Neural cell (in vitro differentiated cells): ENCODE results near the gene DOCK2. TPM values are rescaled to one million over a fixed set of nuclear protein-coding genes. Genes with fewer than 3 reads are reported as not detected.

ENCODE experiments used
- H2AFZ ChIP-seq: fragments of 200-600, 300-800 bp; sonication (generic), shearing (Covaris generic); 2 replicates; pipeline ENCODE4 v1.6.0; 2014; ENCODE audit warnings: low read depth, mild to moderate bottlenecking, antibody characterized with exemption, low read length, moderate library complexity
- H3F3A ChIP-seq: fragments of 200-600 bp; shearing (Covaris generic); 2 replicates; pipeline ENCODE4 v1.6.1; 2016; ENCODE audit warnings: mild to moderate bottlenecking, moderate library complexity, mixed read lengths, antibody characterized with exemption, low read length; ENCODE audit not compliant: insufficient read depth, poor library complexity, severe bottlenecking
- H3K27ac ChIP-seq: fragments of 200-600, 300-800 bp; sonication (generic), shearing (Covaris generic); 2 replicates; pipeline ENCODE4 v1.5.1; 2014; ENCODE audit warnings: mild to moderate bottlenecking, low read length, moderate library complexity
- H3K27me3 ChIP-seq: fragments of 300-800, 200-600 bp; sonication (generic), shearing (Covaris generic); 2 replicates; pipeline ENCODE4 v1.6.0; 2014; ENCODE audit warnings: mild to moderate bottlenecking, low read depth, low read length, moderate library complexity; ENCODE audit not compliant: insufficient read depth
- H3K36me3 ChIP-seq: fragments of 300-800, 200-600 bp; sonication (generic), shearing (Covaris generic); 2 replicates; pipeline ENCODE4 v1.5.1; 2014; ENCODE audit warnings: mild to moderate bottlenecking, antibody characterized with exemption, low read length, moderate library complexity; ENCODE audit not compliant: insufficient read depth
- H3K4me2 ChIP-seq: fragments of 300-800, 200-600 bp; sonication (generic), shearing (Covaris generic); 2 replicates; pipeline ENCODE4 v1.6.0; 2014; ENCODE audit warnings: mild to moderate bottlenecking, low read length
- H3K4me3 ChIP-seq: fragments of 300-800, 200-600 bp; sonication (generic), shearing (Covaris generic); 2 replicates; pipeline ENCODE4 v1.5.1; 2014; ENCODE audit warnings: mild to moderate bottlenecking, low read length, moderate library complexity
- H3K79me2 ChIP-seq: fragments of 200-600 bp; shearing (Covaris generic); replicated peaks from 2 replicates; pipeline ENCODE4 v1.6.0; 2014; ENCODE audit warnings: mild to moderate bottlenecking, low read length, moderate library complexity; ENCODE audit not compliant: insufficient read depth
- H3K9ac ChIP-seq: fragments of 300-800, 200-600 bp; sonication (generic), shearing (Covaris generic); 2 replicates; pipeline ENCODE4 v1.6.1; 2016; ENCODE audit warnings: mild to moderate bottlenecking, low read length, mixed read lengths
- H3K9me2 ChIP-seq: fragments of 200-600 bp; shearing (Covaris generic); 2 replicates; pipeline ENCODE4 v1.6.1; 2016; ENCODE audit warnings: mild to moderate bottlenecking, low read length, mixed read lengths; ENCODE audit not compliant: insufficient read depth
- H3K9me3 ChIP-seq: fragments of 200-600, 300-800 bp; sonication (generic), shearing (Covaris generic); 2 replicates; pipeline ENCODE4 v1.6.1; 2016; ENCODE audit warnings: mild to moderate bottlenecking, mixed run types, low read length, moderate library complexity, mixed read lengths
- H4K20me1 ChIP-seq: fragments of 200-600 bp; shearing (Covaris generic); 2 replicates; pipeline ENCODE4 v1.6.1; 2016; ENCODE audit warnings: mild to moderate bottlenecking, mixed run types; ENCODE audit not compliant: insufficient read depth
- EP300 ChIP-seq: fragments of 450-650 bp; conservative IDR thresholded peaks from 2 replicates; pipeline ENCODE4 v1.6.1; 2014; ENCODE audit warnings: antibody characterized with exemption, mild to moderate bottlenecking, moderate library complexity; ENCODE audit not compliant: poor library complexity, severe bottlenecking
- EZH2 ChIP-seq: fragments of 200-600, 300-800 bp; shearing (Covaris generic), sonication (generic); IDR thresholded peaks from 2 replicates; pipeline ENCODE4 v1.6.1; 2014; ENCODE audit warnings: antibody characterized with exemption, low read length, borderline replicate concordance, mild to moderate bottlenecking; ENCODE audit not compliant: insufficient read depth, poor library complexity, severe bottlenecking
- MXI1 ChIP-seq: fragments of 450-650 bp; conservative IDR thresholded peaks from 2 replicates; pipeline ENCODE4 v1.6.1; 2014; ENCODE audit warnings: antibody characterized with exemption, mild to moderate bottlenecking; ENCODE audit not compliant: poor library complexity, severe bottlenecking
- POLR2AphosphoS5 ChIP-seq: IDR thresholded peaks from 2 replicates; pipeline ENCODE4 v1.6.1; 2012
- RAD21 ChIP-seq: fragments of 450-650 bp; conservative IDR thresholded peaks from 2 replicates; pipeline ENCODE4 v1.6.1; 2014; ENCODE audit warnings: antibody characterized with exemption, mild to moderate bottlenecking, moderate library complexity
- SMC3 ChIP-seq: fragments of 450-650 bp; conservative IDR thresholded peaks from 2 replicates; pipeline ENCODE4 v1.6.1; 2014; ENCODE audit warnings: antibody characterized with exemption, mild to moderate bottlenecking, moderate library complexity; ENCODE audit not compliant: poor library complexity
- TAF1 ChIP-seq: IDR thresholded peaks from 2 replicates; pipeline ENCODE4 v1.6.1; 2012; ENCODE audit warnings: low read depth
- polyA plus RNA-seq: library from polyadenylated mRNA; depleted of rRNA; stranded (reverse); fragments of >200 nt; gene quantifications from 2 replicates; pipeline ENCODE4 v1.2.3, GENCODE V29; 2014
- TF ChIP-seq, protein P1 (sequence below): IDR thresholded peaks from 2 replicates; pipeline ENCODE4 v1.6.1; 2012; ENCODE audit warnings: borderline replicate concordance
- TF ChIP-seq, protein P2 (sequence below): fragments of 450-650 bp; IDR thresholded peaks from 2 replicates; pipeline ENCODE4 v1.5.1; 2014; ENCODE audit warnings: antibody characterized with exemption, mild to moderate bottlenecking, moderate library complexity; ENCODE audit not compliant: poor library complexity, severe bottlenecking

DOCK2 gene
- polyA plus RNA-seq, 1 donor from 2014 or later, result 0.15 TPM

DNA sequence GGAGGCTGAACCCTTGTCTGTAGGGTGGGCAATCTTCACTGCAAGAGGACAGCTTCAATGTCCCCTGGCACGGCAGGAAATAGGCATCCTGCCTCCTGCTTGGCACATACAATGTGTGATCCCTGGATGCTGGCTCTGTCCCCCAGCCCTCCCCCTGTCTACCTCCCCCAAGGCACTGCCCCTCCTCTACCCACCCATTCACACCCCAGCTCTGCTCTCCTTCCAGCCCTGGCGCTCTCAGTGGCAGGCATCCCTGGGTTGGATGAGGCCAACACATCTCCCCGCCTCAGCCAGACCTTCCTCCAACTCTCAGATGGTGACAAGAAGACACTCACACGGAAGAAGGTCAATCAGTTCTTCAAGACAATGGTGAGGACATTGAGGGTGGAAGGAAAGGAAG, 444.5 kb downstream of the DOCK2 start:
- Histone ChIP-seq H3F3A (no peaks in the 10 kb centered on the region), H3K27ac (no peak overlapping the region), H3K36me3 (no peaks in the 10 kb centered on the region), H3K4me3 (no peak overlapping the region), H3K4me2 (no peak overlapping the region), H4K20me1 (no peaks in the 10 kb centered on the region), H3K27me3 (no peaks in the 10 kb centered on the region), H3K9me2 (no peaks in the 10 kb centered on the region), H3K9ac (no peak overlapping the region), H3K9me3 (no peaks in the 10 kb centered on the region), H2AFZ (no peak overlapping the region), H3K79me2 (no peaks in the 10 kb centered on the region)
- TF ChIP-seq TAF1 (no peak), EZH2 (no peak), POLR2AphosphoS5 (no peak), EP300 (no peak), RAD21 (no peak), MXI1 (no peak)
- TF ChIP-seq, protein P1, sequence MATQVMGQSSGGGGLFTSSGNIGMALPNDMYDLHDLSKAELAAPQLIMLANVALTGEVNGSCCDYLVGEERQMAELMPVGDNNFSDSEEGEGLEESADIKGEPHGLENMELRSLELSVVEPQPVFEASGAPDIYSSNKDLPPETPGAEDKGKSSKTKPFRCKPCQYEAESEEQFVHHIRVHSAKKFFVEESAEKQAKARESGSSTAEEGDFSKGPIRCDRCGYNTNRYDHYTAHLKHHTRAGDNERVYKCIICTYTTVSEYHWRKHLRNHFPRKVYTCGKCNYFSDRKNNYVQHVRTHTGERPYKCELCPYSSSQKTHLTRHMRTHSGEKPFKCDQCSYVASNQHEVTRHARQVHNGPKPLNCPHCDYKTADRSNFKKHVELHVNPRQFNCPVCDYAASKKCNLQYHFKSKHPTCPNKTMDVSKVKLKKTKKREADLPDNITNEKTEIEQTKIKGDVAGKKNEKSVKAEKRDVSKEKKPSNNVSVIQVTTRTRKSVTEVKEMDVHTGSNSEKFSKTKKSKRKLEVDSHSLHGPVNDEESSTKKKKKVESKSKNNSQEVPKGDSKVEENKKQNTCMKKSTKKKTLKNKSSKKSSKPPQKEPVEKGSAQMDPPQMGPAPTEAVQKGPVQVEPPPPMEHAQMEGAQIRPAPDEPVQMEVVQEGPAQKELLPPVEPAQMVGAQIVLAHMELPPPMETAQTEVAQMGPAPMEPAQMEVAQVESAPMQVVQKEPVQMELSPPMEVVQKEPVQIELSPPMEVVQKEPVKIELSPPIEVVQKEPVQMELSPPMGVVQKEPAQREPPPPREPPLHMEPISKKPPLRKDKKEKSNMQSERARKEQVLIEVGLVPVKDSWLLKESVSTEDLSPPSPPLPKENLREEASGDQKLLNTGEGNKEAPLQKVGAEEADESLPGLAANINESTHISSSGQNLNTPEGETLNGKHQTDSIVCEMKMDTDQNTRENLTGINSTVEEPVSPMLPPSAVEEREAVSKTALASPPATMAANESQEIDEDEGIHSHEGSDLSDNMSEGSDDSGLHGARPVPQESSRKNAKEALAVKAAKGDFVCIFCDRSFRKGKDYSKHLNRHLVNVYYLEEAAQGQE, result no peak

DNA sequence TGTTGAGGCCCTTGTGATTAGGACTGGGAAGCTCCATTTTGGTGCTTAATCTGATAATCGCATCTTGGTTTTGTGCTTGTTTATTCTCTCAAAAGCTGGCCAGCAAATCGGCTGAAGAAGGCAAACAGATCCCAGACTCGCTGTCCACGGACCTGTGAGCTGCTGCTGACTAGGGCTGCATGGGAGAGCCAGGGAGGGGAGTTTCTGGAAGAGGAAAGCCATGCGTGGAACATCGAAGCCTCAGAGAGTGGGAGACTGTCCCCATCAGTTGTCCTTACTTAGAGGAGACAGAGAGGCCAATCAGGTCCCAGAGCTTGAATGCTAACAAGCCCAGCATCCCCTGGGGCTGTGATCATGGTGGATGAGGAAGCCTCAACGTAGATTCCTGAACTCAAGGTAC, 445.6 kb downstream of the DOCK2 start:
- Histone ChIP-seq H3K27ac (no peak overlapping the region), H3K9ac (no peak overlapping the region), H3F3A (no peaks in the 10 kb centered on the region), H4K20me1 (no peaks in the 10 kb centered on the region), H3K4me2 (no peak overlapping the region), H3K36me3 (no peaks in the 10 kb centered on the region), H3K9me3 (no peaks in the 10 kb centered on the region), H3K79me2 (no peaks in the 10 kb centered on the region), H3K4me3 (no peak overlapping the region), H3K27me3 (no peaks in the 10 kb centered on the region), H3K9me2 (no peaks in the 10 kb centered on the region), H2AFZ (no peak overlapping the region)
- TF ChIP-seq, protein P2, sequence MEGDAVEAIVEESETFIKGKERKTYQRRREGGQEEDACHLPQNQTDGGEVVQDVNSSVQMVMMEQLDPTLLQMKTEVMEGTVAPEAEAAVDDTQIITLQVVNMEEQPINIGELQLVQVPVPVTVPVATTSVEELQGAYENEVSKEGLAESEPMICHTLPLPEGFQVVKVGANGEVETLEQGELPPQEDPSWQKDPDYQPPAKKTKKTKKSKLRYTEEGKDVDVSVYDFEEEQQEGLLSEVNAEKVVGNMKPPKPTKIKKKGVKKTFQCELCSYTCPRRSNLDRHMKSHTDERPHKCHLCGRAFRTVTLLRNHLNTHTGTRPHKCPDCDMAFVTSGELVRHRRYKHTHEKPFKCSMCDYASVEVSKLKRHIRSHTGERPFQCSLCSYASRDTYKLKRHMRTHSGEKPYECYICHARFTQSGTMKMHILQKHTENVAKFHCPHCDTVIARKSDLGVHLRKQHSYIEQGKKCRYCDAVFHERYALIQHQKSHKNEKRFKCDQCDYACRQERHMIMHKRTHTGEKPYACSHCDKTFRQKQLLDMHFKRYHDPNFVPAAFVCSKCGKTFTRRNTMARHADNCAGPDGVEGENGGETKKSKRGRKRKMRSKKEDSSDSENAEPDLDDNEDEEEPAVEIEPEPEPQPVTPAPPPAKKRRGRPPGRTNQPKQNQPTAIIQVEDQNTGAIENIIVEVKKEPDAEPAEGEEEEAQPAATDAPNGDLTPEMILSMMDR, result no peak
- TF ChIP-seq RAD21, result no peak
- TF ChIP-seq, protein P1, result no peak
- no peak for TF ChIP-seq POLR2AphosphoS5
- TF ChIP-seq SMC3, result no peak
- no peak for TF ChIP-seq TAF1
- no peak for TF ChIP-seq EP300
- no peak for TF ChIP-seq MXI1
- no peak for TF ChIP-seq EZH2
